Pons (tissue), 1 donor: ENCODE data around the gene PHLPP1.
A peak's percentile ranks its signal among the peaks of the same experiment; 100 is the strongest.
"Not testable (repeated sequence)": the region's sequence is repeated elsewhere in the genome, so short reads cannot be mapped to it uniquely, and the experiment has no call there.

Source experiments
- DNase-seq: peaks from one replicate; pipeline ENCODE4 v3.0.0-alpha.2; 2016; ENCODE audit warnings: low spot score

PHLPP1 gene

GRCh38 chr18:62715436-62715758 lies at the start of gene PHLPP1:
Gene PHLPP1, plus strand, starts transcription at chr18:62715541. Its CDS starts 143 bp downstream, at chr18:62715684.
- DNase-seq = no peak

- DNase-seq = no peak
Observed at GRCh38 chr18:62669225-62669624, 46.1 kb upstream of the PHLPP1 start.

- no peak for DNase-seq
Observed at GRCh38 chr18:62670573-62670972, 44.8 kb upstream of the PHLPP1 start.

GRCh38 chr18:62672600-62672999 lies 42.7 kb upstream of the PHLPP1 start:
- DNase-seq = no peak

GRCh38 chr18:62678847-62679485 lies 36.4 kb upstream of the PHLPP1 start:
- DNase-seq = no peak

GRCh38 chr18:62682371-62682770 lies 33.0 kb upstream of the PHLPP1 start:
- peak; percentile 42 for DNase-seq

- no peak for DNase-seq
Observed at GRCh38 chr18:62683935-62684334, 31.4 kb upstream of the PHLPP1 start.

- no peak for DNase-seq
Observed at GRCh38 chr18:62688743-62689317, 26.5 kb upstream of the PHLPP1 start.

GRCh38 chr18:62690236-62690815 lies 25.0 kb upstream of the PHLPP1 start:
- DNase-seq = peak; percentile 99

- DNase-seq = no peak
Observed at GRCh38 chr18:62693659-62694058, 21.7 kb upstream of the PHLPP1 start.

- no peak for DNase-seq
Observed at GRCh38 chr18:62697636-62698035, 17.7 kb upstream of the PHLPP1 start.

- DNase-seq = no peak
Observed at GRCh38 chr18:62702259-62702658, 13.1 kb upstream of the PHLPP1 start.

- DNase-seq = peak; percentile 60
Observed at GRCh38 chr18:62706879-62707278, 8.5 kb upstream of the PHLPP1 start.

- DNase-seq = not testable (repeated sequence)
Observed at GRCh38 chr18:62709908-62710307, 5.4 kb upstream of the PHLPP1 start.

GRCh38 chr18:62710417-62710816 lies 4.9 kb upstream of the PHLPP1 start:
- no peak for DNase-seq

GRCh38 chr18:62711781-62712180 lies 3.6 kb upstream of the PHLPP1 start:
- DNase-seq = no peak

- DNase-seq = no peak
Observed at GRCh38 chr18:62713651-62714247, 1.6 kb upstream of the PHLPP1 start.

GRCh38 chr18:62714671-62715435 lies 488 bp upstream of the PHLPP1 start:
- DNase-seq = peak; percentile 100

GRCh38 chr18:62715759-62716615 lies 646 bp downstream of the PHLPP1 start:
- no peak for DNase-seq

- no peak for DNase-seq
Observed at GRCh38 chr18:62716619-62717168, 1.4 kb downstream of the PHLPP1 start.
